HEK293 (cell line): ENCODE results near the gene DOK7.
A peak's percentile ranks its signal among the peaks of the same experiment; 100 is the strongest.

Source experiments
- CTCF ChIA-PET: fragments of 350-600 bp; formaldehyde crosslinking; extraction: SDS; loops from one replicate; lab custom pipeline; 2021; ENCODE audit warnings: antibody characterized with exemption; lab: Yijun Ruan, JAX
- POLR2A ChIA-PET: fragments of 300-600 bp; formaldehyde crosslinking; extraction: SDS; loops from one replicate; lab custom pipeline; 2020; ENCODE audit warnings: antibody characterized with exemption, inconsistent platforms; lab: Yijun Ruan, JAX
- H3K27ac ChIP-seq: fragments of 200-500 bp; sonication (Bioruptor generic); 2 replicates; pipeline ENCODE4 v1.5.1; 2014; ENCODE audit warnings: low read depth, low read length, control low read depth, inconsistent platforms; ENCODE audit errors: extremely low read depth
- H3K36me3 ChIP-seq, 2 experiments: fragments of 200-500 bp in 1 of 2; sonication (Bioruptor generic) in 1 of 2; 1 replicate in 1 of 2; 2 replicates in 1 of 2; pipeline ENCODE4 v1.5.1; 2014 to 2017; ENCODE audit warnings: inconsistent platforms in 2 of 2, low read length in 2 of 2; ENCODE audit not compliant: control insufficient read depth in 2 of 2, insufficient read depth in 1 of 2
- H3K4me1 ChIP-seq: fragments of 200-500 bp; sonication (Bioruptor generic); 2 replicates; pipeline ENCODE4 v1.5.1; 2014; ENCODE audit warnings: mild to moderate bottlenecking, low read length, inconsistent platforms; ENCODE audit not compliant: control insufficient read depth, insufficient read depth
- H3K4me3 ChIP-seq: 2 replicates; pipeline ENCODE4 v1.5.1; 2011; ENCODE audit warnings: low read depth, mild to moderate bottlenecking, control low read depth, low read length, moderate library complexity
- H3K9me3 ChIP-seq: fragments of 200-500 bp; sonication (Bioruptor generic); 2 replicates; pipeline ENCODE4 v1.5.1; 2014; ENCODE audit warnings: low read depth, low read length, inconsistent platforms; ENCODE audit not compliant: control insufficient read depth, insufficient read depth
- BCL11B ChIP-seq: fragments of 450-650 bp; formaldehyde crosslinking; IDR thresholded peaks from 2 replicates; pipeline ENCODE4 v1.5.1; 2016; ENCODE audit warnings: low read depth, missing biosample characterization, missing genetic modification characterization
- EGR2 ChIP-seq: fragments of 450-650 bp; formaldehyde crosslinking; IDR thresholded peaks from 2 replicates; pipeline ENCODE4 v1.5.1; 2016; ENCODE audit warnings: low read depth, missing biosample characterization, missing genetic modification characterization
- KLF1 ChIP-seq: fragments of 450-650 bp; formaldehyde crosslinking; IDR thresholded peaks from 2 replicates; pipeline ENCODE4 v1.5.1; 2016; ENCODE audit warnings: missing biosample characterization, missing genetic modification characterization
- KLF10 ChIP-seq: fragments of 450-650 bp; IDR thresholded peaks from 2 replicates; pipeline ENCODE4 v1.5.1; 2018; ENCODE audit warnings: missing biosample characterization, mild to moderate bottlenecking, missing genetic modification characterization
- KLF8 ChIP-seq: fragments of 450-650 bp; formaldehyde crosslinking; IDR thresholded peaks from 2 replicates; pipeline ENCODE4 v1.5.1; 2016; ENCODE audit warnings: missing biosample characterization, missing genetic modification characterization
- KLF9 ChIP-seq: fragments of 450-650 bp; formaldehyde crosslinking; IDR thresholded peaks from 2 replicates; pipeline ENCODE4 v1.5.1; 2016; ENCODE audit warnings: missing biosample characterization, missing genetic modification characterization, low read depth
- PRDM4 ChIP-seq: fragments of 450-650 bp; formaldehyde crosslinking; IDR thresholded peaks from 2 replicates; pipeline ENCODE4 v1.5.1; 2017; ENCODE audit warnings: missing biosample characterization, missing genetic modification characterization
- YY2 ChIP-seq: fragments of 450-650 bp; formaldehyde crosslinking; IDR thresholded peaks from 2 replicates; pipeline ENCODE4 v1.5.1; 2016; ENCODE audit warnings: missing biosample characterization, missing genetic modification characterization
- ZBTB10 ChIP-seq: fragments of 450-650 bp; formaldehyde crosslinking; IDR thresholded peaks from 2 replicates; pipeline ENCODE4 v1.5.1; 2016; ENCODE audit warnings: missing biosample characterization, missing genetic modification characterization
- ZFHX2 ChIP-seq: fragments of 450-650 bp; formaldehyde crosslinking; conservative IDR thresholded peaks from 2 replicates; pipeline ENCODE4 v1.5.1; 2016; ENCODE audit warnings: missing biosample characterization, missing genetic modification characterization
- ZNF148 ChIP-seq: fragments of 450-650 bp; formaldehyde crosslinking; IDR thresholded peaks from 2 replicates; pipeline ENCODE4 v1.5.0; 2017; ENCODE audit warnings: missing biosample characterization, missing genetic modification characterization, borderline replicate concordance
- ZNF174 ChIP-seq: fragments of 450-650 bp; formaldehyde crosslinking; IDR thresholded peaks from 2 replicates; pipeline ENCODE4 v1.5.0; 2017; ENCODE audit warnings: missing biosample characterization, mild to moderate bottlenecking, missing genetic modification characterization
- ZNF302 ChIP-seq: fragments of 450-650 bp; formaldehyde crosslinking; IDR thresholded peaks from 2 replicates; pipeline ENCODE4 v1.5.1; 2016; ENCODE audit warnings: missing biosample characterization, missing genetic modification characterization, low read depth
- ZNF37A ChIP-seq: fragments of 450-650 bp; IDR thresholded peaks from 2 replicates; pipeline ENCODE4 v1.5.1; 2018; ENCODE audit warnings: missing biosample characterization, missing genetic modification characterization
- ZNF433 ChIP-seq: fragments of 450-650 bp; formaldehyde crosslinking; IDR thresholded peaks from 2 replicates; pipeline ENCODE4 v1.5.1; 2016; ENCODE audit warnings: missing biosample characterization, missing genetic modification characterization, low read depth
- ZNF580 ChIP-seq: fragments of 450-650 bp; formaldehyde crosslinking; IDR thresholded peaks from 2 replicates; pipeline ENCODE4 v1.5.1; 2016; ENCODE audit warnings: missing biosample characterization, missing genetic modification characterization
- ZNF639 ChIP-seq: fragments of 450-650 bp; formaldehyde crosslinking; IDR thresholded peaks from 2 replicates; pipeline ENCODE4 v1.5.1; 2016; ENCODE audit warnings: missing biosample characterization, missing genetic modification characterization
- ZNF677 ChIP-seq: fragments of 450-650 bp; IDR thresholded peaks from 2 replicates; pipeline ENCODE4 v1.5.0; 2018; ENCODE audit warnings: missing biosample characterization, mild to moderate bottlenecking, missing genetic modification characterization, moderate library complexity
- ZNF701 ChIP-seq: fragments of 450-650 bp; formaldehyde crosslinking; IDR thresholded peaks from 2 replicates; pipeline ENCODE4 v1.5.1; 2016; ENCODE audit warnings: missing biosample characterization, missing genetic modification characterization
- ZNF792 ChIP-seq: fragments of 450-650 bp; formaldehyde crosslinking; IDR thresholded peaks from 2 replicates; pipeline ENCODE4 v1.5.1; 2016; ENCODE audit warnings: missing biosample characterization, missing genetic modification characterization

The DOK7 gene

GRCh38 chr4:3414421-3415279, 48.5 kb upstream of the DOK7 start:
- no peak overlapping the region for H3K27ac ChIP-seq
- H3K4me1 ChIP-seq = no peaks in the 10 kb centered on the region
- peaks cover 0 to 16% of the 10 kb centered on the region in 2 experiments; a peak in 1 of 3 replicates for H3K36me3 ChIP-seq
- H3K4me3 ChIP-seq = no peak overlapping the region
- ChIA-PET POLR2A (no interaction called here), CTCF (no interaction called here)
- TF ChIP-seq ZNF580 (tag by site-specific recombination) = no peak
- peak; percentile 94 for TF ChIP-seq KLF10 (tag by site-specific recombination)
- TF ChIP-seq ZNF433 (tag by site-specific recombination) = no peak
- TF ChIP-seq ZNF174 (tag by site-specific recombination) = no peak
- TF ChIP-seq ZNF677 = no peak
- TF ChIP-seq ZNF792 (tag by site-specific recombination) = no peak
- TF ChIP-seq KLF8 (tag by site-specific recombination) = peak; percentile 53; the same call in 1 of the 2 replicates
- no peak for TF ChIP-seq ZNF639 (tag by site-specific recombination)
- peak; percentile 97 for TF ChIP-seq KLF9 (tag by site-specific recombination)
- peak; percentile 59 for TF ChIP-seq KLF1 (tag by site-specific recombination)
- peak; percentile 29; the same call in 1 of the 2 replicates for TF ChIP-seq EGR2 (tag by site-specific recombination)
- peak; percentile 28; the same call in 1 of the 2 replicates for TF ChIP-seq ZFHX2 (tag by site-specific recombination)
- TF ChIP-seq BCL11B (tag by site-specific recombination) = no peak
- TF ChIP-seq ZNF148 = no peak
- no peak for TF ChIP-seq YY2 (tag by site-specific recombination)
- H3K9me3 ChIP-seq = no peaks in the 10 kb centered on the region

GRCh38 chr4:3415471-3416141, 47.5 kb upstream of the DOK7 start:
- ChIA-PET CTCF (no interaction called here), POLR2A (no interaction called here)
- TF ChIP-seq ZNF302 (tag by site-specific recombination) = no peak
- no peak for TF ChIP-seq ZNF37A (tag by site-specific recombination)
- TF ChIP-seq PRDM4 (tag by site-specific recombination) = no peak
- TF ChIP-seq ZNF701 (tag by site-specific recombination) = no peak
- TF ChIP-seq ZBTB10 (tag by site-specific recombination) = no peak
- Histone ChIP-seq H3K4me3 (no peak overlapping the region), H3K36me3 (peaks cover 0 to 16% of the 10 kb centered on the region in 2 experiments; a peak in 1 of 3 replicates), H3K27ac (no peak overlapping the region), H3K4me1 (no peaks in the 10 kb centered on the region), H3K9me3 (no peaks in the 10 kb centered on the region)
